ENCODE measurements around the gene UFSP1.

UFSP1 gene

GRCh38 chr7:100900978-100901377, 11.5 kb upstream of the UFSP1 start:
- no peak overlapping the region for H3K4me2 ChIP-seq (ENCODE audit: low read depth, low read length)
- peaks cover 5% of the 10 kb centered on the region for H3K4me1 ChIP-seq (ENCODE audit: low read length)
- H3K36me3 ChIP-seq (replicated peaks; ENCODE audit: insufficient read depth, low read length), result no peaks in the 10 kb centered on the region

DNA sequence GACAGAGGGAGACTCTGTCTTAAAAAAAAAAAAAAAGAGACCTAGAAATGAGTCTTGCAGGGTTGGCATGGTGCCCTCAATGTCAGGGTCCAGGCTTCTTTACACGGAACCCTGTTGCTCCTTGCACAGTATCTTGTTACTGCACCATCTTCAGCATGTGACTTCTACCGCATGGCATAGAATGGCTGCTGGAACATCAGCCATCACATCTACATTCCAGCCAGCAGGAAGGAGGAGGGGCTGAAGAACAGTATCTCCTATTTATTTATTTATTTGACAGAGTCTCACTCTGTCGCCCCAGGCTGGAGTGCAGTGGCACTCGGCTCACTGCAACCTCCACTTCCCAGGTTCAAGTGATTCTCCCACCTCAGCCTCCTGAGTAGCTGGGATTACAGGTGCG, 9.9 kb upstream of the UFSP1 start:
- no peak for TF ChIP-seq CTCF (IDR thresholded peaks at IDR 0.05; ENCODE audit: low read length)
- TF ChIP-seq EZH2 (optimal IDR thresholded peaks at IDR 0.05; ENCODE audit: low read depth, low read length), result no peak
- TF ChIP-seq EZH2phosphoT487 (IDR thresholded peaks at IDR 0.05; ENCODE audit: low read length), result no peak
- Histone ChIP-seq H3K36me3 (replicated peaks; ENCODE audit: insufficient read depth, low read length) (no peaks in the 10 kb centered on the region), H3K79me2 (ENCODE audit: low read length) (no peaks in the 10 kb centered on the region), H4K20me1 (ENCODE audit: insufficient read depth, low read length) (no peaks in the 10 kb centered on the region), H3K4me2 (ENCODE audit: low read depth, low read length) (no peak overlapping the region), H3K9me2 (replicated peaks; ENCODE audit: insufficient read depth, low read length) (no peaks in the 10 kb centered on the region), H3K27me3 (replicated peaks; ENCODE audit: insufficient read depth, low read length) (peaks cover 39% of the 10 kb centered on the region), H3K4me1 (ENCODE audit: low read length) (peaks cover 5% of the 10 kb centered on the region), H3F3A (ENCODE audit: insufficient read depth, low read length) (peaks cover 4% of the 10 kb centered on the region; the same call in 1 of the 2 replicates), H3K27ac (ENCODE audit: low read length) (no peak overlapping the region), H3K9me3 (replicated peaks; ENCODE audit: insufficient read depth, low read length) (no peaks in the 10 kb centered on the region), H2AFZ (ENCODE audit: low read length) (no peak overlapping the region), H3K4me3 (ENCODE audit: low read length) (no peak overlapping the region), H3K9ac (ENCODE audit: low read length) (no peak overlapping the region)
- DNase-seq, result no peak

More at GRCh38 chr7:100900978-100901377, 11.5 kb upstream of the UFSP1 start:
- Histone ChIP-seq H3K9me3 (replicated peaks; ENCODE audit: insufficient read depth, low read length) (no peaks in the 10 kb centered on the region), H3K9ac (ENCODE audit: low read length) (no peak overlapping the region), H3K79me2 (ENCODE audit: low read length) (no peaks in the 10 kb centered on the region), H2AFZ (ENCODE audit: low read length) (no peak overlapping the region), H3F3A (ENCODE audit: insufficient read depth, low read length) (peaks cover 4% of the 10 kb centered on the region; the same call in 1 of the 2 replicates), H4K20me1 (ENCODE audit: insufficient read depth, low read length) (no peaks in the 10 kb centered on the region), H3K4me3 (ENCODE audit: low read length) (no peak overlapping the region), H3K27ac (ENCODE audit: low read length) (no peak overlapping the region), H3K9me2 (replicated peaks; ENCODE audit: insufficient read depth, low read length) (no peaks in the 10 kb centered on the region), H3K27me3 (replicated peaks; ENCODE audit: insufficient read depth, low read length) (peaks cover 25% of the 10 kb centered on the region)
- no peak for TF ChIP-seq CTCF (IDR thresholded peaks at IDR 0.05; ENCODE audit: low read length)
- TF ChIP-seq EZH2 (optimal IDR thresholded peaks at IDR 0.05; ENCODE audit: low read depth, low read length), result no peak
- no peak for TF ChIP-seq EZH2phosphoT487 (IDR thresholded peaks at IDR 0.05; ENCODE audit: low read length)
- no peak for DNase-seq

- no peaks in the 10 kb centered on the region for H3K79me2 ChIP-seq (ENCODE audit: low read length)
- no peak overlapping the region for H3K4me3 ChIP-seq (ENCODE audit: low read length)
- no peaks in the 10 kb centered on the region for H3K9me3 ChIP-seq (replicated peaks; ENCODE audit: insufficient read depth, low read length)
- no peaks in the 10 kb centered on the region for H3K9me2 ChIP-seq (replicated peaks; ENCODE audit: insufficient read depth, low read length)
- H3F3A ChIP-seq (ENCODE audit: insufficient read depth, low read length), result peaks cover 4% of the 10 kb centered on the region; the same call in 1 of the 2 replicates
- TF ChIP-seq CTCF (IDR thresholded peaks at IDR 0.05; ENCODE audit: low read length) (no peak), EZH2 (optimal IDR thresholded peaks at IDR 0.05; ENCODE audit: low read depth, low read length) (no peak), EZH2phosphoT487 (IDR thresholded peaks at IDR 0.05; ENCODE audit: low read length) (no peak)
- peaks cover 5% of the 10 kb centered on the region for H3K4me1 ChIP-seq (ENCODE audit: low read length)
- H3K4me2 ChIP-seq (ENCODE audit: low read depth, low read length), result no peak overlapping the region
- no peak overlapping the region for H2AFZ ChIP-seq (ENCODE audit: low read length)
- no peak for DNase-seq
- H3K27ac ChIP-seq (ENCODE audit: low read length), result no peak overlapping the region
- H3K27me3 ChIP-seq (replicated peaks; ENCODE audit: insufficient read depth, low read length), result peaks cover 54% of the 10 kb centered on the region
- no peak overlapping the region for H3K9ac ChIP-seq (ENCODE audit: low read length)
- H4K20me1 ChIP-seq (ENCODE audit: insufficient read depth, low read length), result no peaks in the 10 kb centered on the region
- H3K36me3 ChIP-seq (replicated peaks; ENCODE audit: insufficient read depth, low read length), result no peaks in the 10 kb centered on the region
Observed at GRCh38 chr7:100897772-100898454, 8.4 kb upstream of the UFSP1 start.
